GM12878 (cell line): ENCODE data around the gene NCF4. TPM values are rescaled to one million over a fixed set of nuclear protein-coding genes. Genes with fewer than 3 reads are reported as not detected.

Experiments used
- ATAC-seq: fragments of 200-7000 bp; cut with Tn5 transposase; 3 replicates; pipeline ENCODE4 v1.9.1; 2020; ENCODE audit warnings: mild to moderate bottlenecking, moderate library complexity
- BruUV-seq: library from RNA; stranded (reverse); fragments of 400-500 nt; replicated peaks from 2 replicates; lab custom pipeline; 2021; lab: Mats Ljungman, UMichigan
- CTCF ChIA-PET: fragments of 300-600 bp; sonication (Branson Sonifier 250); formaldehyde crosslinking; extraction: SDS; loops from one replicate; lab custom pipeline; 2021; ENCODE audit warnings: inconsistent platforms; lab: Yijun Ruan, JAX
- POLR2A ChIA-PET: fragments of 350-600 bp; formaldehyde crosslinking; extraction: SDS; loops from one replicate; lab custom pipeline; 2021; ENCODE audit warnings: inconsistent platforms; lab: Charles Lee
- RAD21 ChIA-PET: fragments of 300-600 bp; sonication (Branson Sonifier 250); formaldehyde crosslinking; loops from one replicate; lab custom pipeline; 2023; ENCODE audit warnings: antibody characterized with exemption; ENCODE audit not compliant: unreplicated experiment; lab: Charles Lee
- SMC1A ChIA-PET: fragments of 300-600 bp; sonication (Branson Sonifier 250); formaldehyde crosslinking; loops from one replicate; lab custom pipeline; 2023; ENCODE audit not compliant: unreplicated experiment, uncharacterized antibody; lab: Charles Lee
- DNase-seq: peaks from one replicate; pipeline ENCODE4 v3.0.0-alpha.2; 2011; ENCODE audit warnings: low read depth, low spot score
- FAIRE-seq: peaks from 3 replicates; lab custom pipeline; 2011; peaks lifted over from hg19 to GRCh38; lab: Jason Lieb, UNC
- H2AFZ ChIP-seq: 2 replicates; pipeline ENCODE4 v1.6.0; 2011; ENCODE audit warnings: low read depth, low read length, control low read depth; ENCODE audit not compliant: control insufficient read depth
- H3K27ac ChIP-seq: 2 replicates; pipeline ENCODE4 v1.5.1; 2011; ENCODE audit warnings: control low read depth; ENCODE audit not compliant: control insufficient read depth, insufficient read depth
- H3K27me3 ChIP-seq, 2 experiments: replicated peaks in 1 of 2; 2 replicates each; pipeline versions ENCODE4 v1.6.0 to v1.6.1; 2011; ENCODE audit warnings: low read length in 1 of 2; ENCODE audit not compliant: control insufficient read depth in 2 of 2, insufficient read depth in 2 of 2
- H3K36me3 ChIP-seq, 2 experiments: 2 replicates each; pipeline ENCODE4 v1.5.1; 2011; ENCODE audit warnings: low read length in 1 of 2; ENCODE audit not compliant: control insufficient read depth in 2 of 2, insufficient read depth in 2 of 2
- H3K4me1 ChIP-seq: 2 replicates; pipeline ENCODE4 v1.6.1; 2011; ENCODE audit warnings: mild to moderate bottlenecking, low read length, moderate library complexity, mixed read lengths; ENCODE audit not compliant: control insufficient read depth, insufficient read depth
- H3K4me2 ChIP-seq: 2 replicates; pipeline ENCODE4 v1.6.0; 2011; ENCODE audit warnings: control low read depth; ENCODE audit not compliant: control insufficient read depth, insufficient read depth
- H3K4me3 ChIP-seq: fragments of 200-600 bp; sonication (generic); 2 replicates; pipeline ENCODE4 v1.5.1; 2016
- H3K79me2 ChIP-seq: 2 replicates; pipeline ENCODE4 v1.6.0; 2011; ENCODE audit warnings: low read length; ENCODE audit not compliant: control insufficient read depth, insufficient read depth
- H3K9ac ChIP-seq: 2 replicates; pipeline ENCODE4 v1.8.0; 2011; ENCODE audit warnings: low read length, control low read depth, mixed read lengths; ENCODE audit not compliant: control insufficient read depth, insufficient read depth
- H3K9me3 ChIP-seq: replicated peaks from 3 replicates; pipeline ENCODE4 v1.5.1; 2011; ENCODE audit warnings: mild to moderate bottlenecking, low read length; ENCODE audit not compliant: control insufficient read depth, insufficient read depth
- H4K20me1 ChIP-seq: 2 replicates; pipeline ENCODE4 v1.6.0; 2011; ENCODE audit not compliant: control insufficient read depth, insufficient read depth
- CBFB ChIP-seq: IDR thresholded peaks from 2 replicates; pipeline ENCODE4 v1.6.1; 2016; ENCODE audit warnings: antibody characterized with exemption, low read depth
- CBX3 ChIP-seq: fragments of 200-600 bp; sonication (generic); IDR thresholded peaks from 2 replicates; pipeline ENCODE4 v1.6.1; 2016; ENCODE audit warnings: low read depth, borderline replicate concordance
- CHD2 ChIP-seq: IDR thresholded peaks from 2 replicates; pipeline ENCODE4 v1.6.1; 2011; ENCODE audit warnings: low read depth, low read length, improper control_type of control experiment, borderline replicate concordance
- CTCF ChIP-seq, 3 experiments: IDR thresholded peaks in 2 of 3; conservative IDR thresholded peaks in 1 of 3; 2 replicates each; pipeline ENCODE4 v1.5.1; 2011; ENCODE audit warnings: low read depth in 3 of 3, low read length in 3 of 3, mild to moderate bottlenecking in 3 of 3, control low read depth in 2 of 3, moderate library complexity in 2 of 3, inconsistent platforms in 1 of 3, mixed read lengths in 1 of 3; ENCODE audit not compliant: control insufficient read depth in 2 of 3, insufficient read depth in 1 of 3; ENCODE audit errors: extremely low read depth in 1 of 3
- EGR1 ChIP-seq, 2 experiments: IDR thresholded peaks; 1 replicate in 1 of 2; 2 replicates in 1 of 2; pipeline ENCODE4 v1.6.1; 2011 to 2012; ENCODE audit warnings: low read depth in 2 of 2, low read length in 2 of 2, borderline replicate concordance in 1 of 2, mild to moderate bottlenecking in 1 of 2, moderate library complexity in 1 of 2
- ETV6 ChIP-seq, 2 experiments: fragments of 450-650 bp in 1 of 2; IDR thresholded peaks in 1 of 2; conservative IDR thresholded peaks in 1 of 2; 2 replicates each; pipeline ENCODE4 v1.6.1; 2014; ENCODE audit warnings: antibody characterized with exemption in 1 of 2, borderline replicate concordance in 1 of 2, low read depth in 1 of 2, mild to moderate bottlenecking in 1 of 2, moderate library complexity in 1 of 2
- HDGF ChIP-seq: fragments of 450-650 bp; IDR thresholded peaks from 2 replicates; pipeline ENCODE4 v1.6.1; 2016; ENCODE audit warnings: antibody characterized with exemption
- RELA ChIP-seq: fragments of 450-650 bp; IDR thresholded peaks from 2 replicates; pipeline ENCODE4 v1.8.0; 2014; ENCODE audit warnings: borderline replicate concordance; ENCODE audit not compliant: partially characterized antibody
- SIN3A ChIP-seq: IDR thresholded peaks from 2 replicates; pipeline ENCODE4 v1.6.1; 2012; ENCODE audit warnings: low read depth, low read length, improper control_type of control experiment
- SREBF2 ChIP-seq: IDR thresholded peaks from 2 replicates; pipeline ENCODE4 v1.6.1; 2012; ENCODE audit warnings: mild to moderate bottlenecking, low read length
- SUZ12 ChIP-seq: fragments of 200-600 bp; sonication (generic); IDR thresholded peaks from one replicate; pipeline ENCODE4 v1.6.1; 2018; ENCODE audit warnings: antibody characterized with exemption, mild to moderate bottlenecking; ENCODE audit not compliant: unreplicated experiment
- ZZZ3 ChIP-seq: IDR thresholded peaks from 2 replicates; pipeline ENCODE4 v1.6.1; 2011; ENCODE audit warnings: low read depth; ENCODE audit not compliant: control insufficient read depth, insufficient read length
- WGBS: methylation state at CpG from one replicate; pipeline ENCODE4 v1.1.6; 2016; ENCODE audit warnings: low lambda C conversion rate; ENCODE audit not compliant: insufficient replicate concordance, insufficient coverage; ENCODE audit errors: missing lambda C conversion rate; 5-methylcytosine and 5-hydroxymethylcytosine counted together
- in situ Hi-C: fragments of 300-500 bp; cut with MboI; formaldehyde crosslinking; loops from 9 replicates; pipeline ENCODE4 v1.14.3; 2018; ENCODE audit warnings: mixed read lengths
- intact Hi-C: fragments of 100-400 bp; cut with micrococcal nuclease; formaldehyde crosslinking; loops from one replicate; pipeline ENCODE4 v1.14.2; 2022; ENCODE audit not compliant: unreplicated experiment
- polyA plus RNA-seq, 11 experiments: library from polyadenylated mRNA; depleted of rRNA in 4 of 11; unstranded in 6 of 11; stranded (reverse) in 5 of 11; fragments of >200 nt; fragmentation: Nextera tagmentation in 4 of 11; fragmentation: Illumina TruSeq in 1 of 11; extraction: Ambion mirVana in 4 of 11; extraction: Trizol in 1 of 11; gene quantifications; 1 replicate in 1 of 11; 2 replicates in 10 of 11; pipeline versions ENCODE4 v1.2.1 to v1.2.3, GENCODE V29; 2011 to 2016; ENCODE audit warnings: inconsistent platforms in 2 of 11, missing spikeins in 2 of 11, low read depth in 1 of 11
- total RNA-seq, 4 experiments: library from RNA; depleted of rRNA in 3 of 4; stranded (reverse); fragments of >200 nt in 3 of 4; fragmentation: Illumina TruSeq in 1 of 4; extraction: Trizol in 1 of 4; gene quantifications; 2 replicates each; pipeline versions ENCODE4 v1.2.1 to v1.2.3, GENCODE V29; 2013 to 2021
- TF ChIP-seq, protein P1 (sequence below): fragments of 450-650 bp; formaldehyde crosslinking; IDR thresholded peaks from 2 replicates; pipeline ENCODE4 v1.5.0; 2022; ENCODE audit warnings: mild to moderate bottlenecking, missing genetic modification characterization

The NCF4 gene
- total and polyA plus RNA-seq, 10 of the 15 experiments (the other 5 are each of a cell fraction or from before 2014, with no cell fraction given): 22.9 to 136 (median 72.5) TPM

GRCh38 chr22:36884349-36885158, 23.7 kb downstream of the NCF4 start:
- no peak for DNase-seq
- RAD21 ChIA-PET: no interaction called here
- Histone ChIP-seq H3K4me1 (no peaks in the 10 kb centered on the region), H3K4me2 (no peak overlapping the region), H3K4me3 (no peak overlapping the region), H3K79me2 (no peaks in the 10 kb centered on the region), H3K9ac (no peak overlapping the region), H2AFZ (no peak overlapping the region), H4K20me1 (no peaks in the 10 kb centered on the region), H3K27me3 (no peaks in the 10 kb centered on the region), H3K9me3 (peaks cover 5% of the 10 kb centered on the region; the same call in 2 of the 3 replicates), H3K27ac (no peak overlapping the region), H3K36me3 (no peaks in the 10 kb centered on the region)
- 60% methylated on average over 5 of the region's 5 CpGs for WGBS
- ATAC-seq: no peak
- POLR2A ChIA-PET: interaction anchor here (1.5 kb wide), 1 partner anchor 9 kb away, joined by 3 read pairs; no protein-coding TSS in a partner anchor
- intact Hi-C loops (no loop called here), in situ Hi-C loops (no loop called here)
- BruUV-seq: no TSS peak
- CTCF ChIA-PET: interaction anchor here (1.1 to 1.5 kb wide), 2 partner anchors 8 to 28 kb away, joined by 4 read pairs; no protein-coding TSS in a partner anchor
- no peak for FAIRE-seq
- SMC1A ChIA-PET: interaction anchor here (0.8 to 3.1 kb wide), 5 partner anchors 13 to 28 kb away, joined by 3 to 7 read pairs (median 4); no protein-coding TSS in a partner anchor
- TF ChIP-seq, protein P1, sequence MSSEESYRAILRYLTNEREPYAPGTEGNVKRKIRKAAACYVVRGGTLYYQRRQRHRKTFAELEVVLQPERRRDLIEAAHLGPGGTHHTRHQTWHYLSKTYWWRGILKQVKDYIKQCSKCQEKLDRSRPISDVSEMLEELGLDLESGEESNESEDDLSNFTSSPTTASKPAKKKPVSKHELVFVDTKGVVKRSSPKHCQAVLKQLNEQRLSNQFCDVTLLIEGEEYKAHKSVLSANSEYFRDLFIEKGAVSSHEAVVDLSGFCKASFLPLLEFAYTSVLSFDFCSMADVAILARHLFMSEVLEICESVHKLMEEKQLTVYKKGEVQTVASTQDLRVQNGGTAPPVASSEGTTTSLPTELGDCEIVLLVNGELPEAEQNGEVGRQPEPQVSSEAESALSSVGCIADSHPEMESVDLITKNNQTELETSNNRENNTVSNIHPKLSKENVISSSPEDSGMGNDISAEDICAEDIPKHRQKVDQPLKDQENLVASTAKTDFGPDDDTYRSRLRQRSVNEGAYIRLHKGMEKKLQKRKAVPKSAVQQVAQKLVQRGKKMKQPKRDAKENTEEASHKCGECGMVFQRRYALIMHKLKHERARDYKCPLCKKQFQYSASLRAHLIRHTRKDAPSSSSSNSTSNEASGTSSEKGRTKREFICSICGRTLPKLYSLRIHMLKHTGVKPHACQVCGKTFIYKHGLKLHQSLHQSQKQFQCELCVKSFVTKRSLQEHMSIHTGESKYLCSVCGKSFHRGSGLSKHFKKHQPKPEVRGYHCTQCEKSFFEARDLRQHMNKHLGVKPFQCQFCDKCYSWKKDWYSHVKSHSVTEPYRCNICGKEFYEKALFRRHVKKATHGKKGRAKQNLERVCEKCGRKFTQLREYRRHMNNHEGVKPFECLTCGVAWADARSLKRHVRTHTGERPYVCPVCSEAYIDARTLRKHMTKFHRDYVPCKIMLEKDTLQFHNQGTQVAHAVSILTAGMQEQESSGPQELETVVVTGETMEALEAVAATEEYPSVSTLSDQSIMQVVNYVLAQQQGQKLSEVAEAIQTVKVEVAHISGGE (CRISPR knock-in tag): no peak
- TF ChIP-seq SIN3A (no peak), SUZ12 (no peak), RELA (no peak), ETV6 (conservative IDR thresholded peaks at IDR 0.05 in 1 of 2, IDR thresholded peaks at IDR 0.05 in 1 of 2; ENCODE audit: borderline replicate concordance in 1 of 2, low read depth in 1 of 2) (no peak), ZZZ3 (no peak), CHD2 (no peak), CTCF (IDR thresholded peaks at IDR 0.05 in 2 of 3, conservative IDR thresholded peaks at IDR 0.05 in 1 of 3; ENCODE audit: control insufficient read depth in 2 of 3, extremely low read depth in 1 of 3, insufficient read depth in 1 of 3, low read depth in 3 of 3, low read length in 3 of 3) (no peak), SREBF2 (no peak), EGR1 (IDR thresholded peaks at IDR 0.05; ENCODE audit: borderline replicate concordance in 1 of 2, low read depth in 2 of 2, low read length in 2 of 2) (no peak), CBFB (no peak), CBX3 (no peak), HDGF (no peak)
